GM23338 (cell line): ENCODE results near the gene NRL. TPM values are rescaled to one million over a fixed set of nuclear protein-coding genes. Genes with fewer than 3 reads are reported as not detected.

Experiments
- ATAC-seq: fragments of 200-7000 bp; cut with Tn5 transposase; 3 replicates; pipeline ENCODE4 v1.9.1; 2020
- DNase-seq: peaks from one replicate; pipeline ENCODE4 v3.0.0-alpha.2; 2015; ENCODE audit warnings: low spot score
- H2AFZ ChIP-seq: fragments of 200-600 bp; sonication (generic); 2 replicates; pipeline ENCODE4 v1.8.0; 2016; ENCODE audit warnings: antibody characterized with exemption, mild to moderate bottlenecking, moderate library complexity
- H3F3A ChIP-seq: fragments of 200-600 bp; sonication (generic); replicated peaks from 2 replicates; pipeline ENCODE4 v1.8.0; 2017; ENCODE audit warnings: antibody characterized with exemption, mixed run types, low read depth
- H3K27ac ChIP-seq: fragments of 200-600 bp; sonication (generic); 2 replicates; pipeline ENCODE4 v1.6.1; 2016; ENCODE audit warnings: low read depth
- H3K27me3 ChIP-seq: fragments of 200-600 bp; sonication (generic); 2 replicates; pipeline ENCODE4 v1.8.0; 2016; ENCODE audit warnings: mild to moderate bottlenecking, mixed run types, moderate library complexity; ENCODE audit not compliant: insufficient read depth
- H3K36me3 ChIP-seq: fragments of 200-600 bp; sonication (generic); 2 replicates; pipeline ENCODE4 v1.8.0; 2016; ENCODE audit warnings: mild to moderate bottlenecking; ENCODE audit not compliant: insufficient read depth
- H3K4me1 ChIP-seq: fragments of 200-600 bp; sonication (generic); 2 replicates; pipeline ENCODE4 v1.8.0; 2016; ENCODE audit warnings: mild to moderate bottlenecking, moderate library complexity; ENCODE audit not compliant: insufficient read depth
- H3K4me2 ChIP-seq: fragments of 200-600 bp; sonication (generic); 2 replicates; pipeline ENCODE4 v1.7.1; 2017; ENCODE audit warnings: mixed run types
- H3K4me3 ChIP-seq: fragments of 200-600 bp; sonication (generic); 2 replicates; pipeline ENCODE4 v1.6.1; 2016; ENCODE audit warnings: mixed run types
- H3K79me2 ChIP-seq: fragments of 200-600 bp; sonication (generic); replicated peaks from 2 replicates; pipeline ENCODE4 v1.8.0; 2017; ENCODE audit warnings: mild to moderate bottlenecking; ENCODE audit not compliant: insufficient read depth
- H3K9me2 ChIP-seq: fragments of 200-600 bp; sonication (generic); 2 replicates; pipeline ENCODE4 v1.8.0; 2017; ENCODE audit not compliant: insufficient read depth
- H4K20me1 ChIP-seq: fragments of 200-600 bp; sonication (generic); replicated peaks from 2 replicates; pipeline ENCODE4 v1.8.0; 2017; ENCODE audit warnings: mild to moderate bottlenecking; ENCODE audit not compliant: insufficient read depth
- H3K27ac Mint-ChIP-seq: 2 replicates; pipeline ENCODE4 v1.8.0; 2020; ENCODE audit warnings: inconsistent platforms, mild to moderate bottlenecking, moderate library complexity, mixed read lengths
- H3K27me3 Mint-ChIP-seq: 3 replicates; pipeline ENCODE4 v1.8.0; 2022; ENCODE audit warnings: low read depth, mild to moderate bottlenecking, moderate library complexity, mixed read lengths, inconsistent platforms; ENCODE audit not compliant: insufficient read depth, poor library complexity
- H3K36me3 Mint-ChIP-seq: 3 replicates; pipeline ENCODE4 v1.8.0; 2021; ENCODE audit warnings: low read depth, mild to moderate bottlenecking, inconsistent platforms, moderate library complexity, mixed read lengths
- H3K4me1 Mint-ChIP-seq: 3 replicates; pipeline ENCODE4 v1.8.0; 2020; ENCODE audit warnings: mild to moderate bottlenecking, inconsistent platforms, mixed read lengths
- H3K4me3 Mint-ChIP-seq: 3 replicates; pipeline ENCODE4 v1.8.0; 2021; ENCODE audit warnings: moderate library complexity, mild to moderate bottlenecking, inconsistent platforms, mixed read lengths
- H3K9me3 Mint-ChIP-seq: 3 replicates; pipeline ENCODE4 v1.8.0; 2020; ENCODE audit warnings: moderate library complexity, mild to moderate bottlenecking, inconsistent platforms, mixed read lengths
- EZH2phosphoT487 ChIP-seq: fragments of 200-600 bp; sonication (generic); IDR thresholded peaks from one replicate; pipeline ENCODE4 v1.8.1; 2018; ENCODE audit warnings: antibody characterized with exemption; ENCODE audit not compliant: unreplicated experiment
- NANOG ChIP-seq: IDR thresholded peaks from 2 replicates; pipeline ENCODE4 v1.6.1; 2016; ENCODE audit warnings: antibody characterized with exemption, borderline replicate concordance
- polyA plus RNA-seq: library from polyadenylated mRNA; unstranded; fragments of >200 nt; fragmentation: Nextera tagmentation; extraction: Ambion mirVana; gene quantifications from 2 replicates; pipeline ENCODE4 v1.2.1, GENCODE V29; 2016
- total RNA-seq: library from RNA; depleted of rRNA; stranded (reverse); fragments of >200 nt; shearing (Covaris generic); gene quantifications from 2 replicates; pipeline ENCODE4 v1.2.3, GENCODE V29; 2014
- TF ChIP-seq, protein P1 (sequence below): IDR thresholded peaks from one replicate; pipeline ENCODE4 v1.6.1; 2018; ENCODE audit warnings: antibody characterized with exemption; ENCODE audit not compliant: unreplicated experiment
- TF ChIP-seq, protein P2 (sequence below): fragments of 250-450 bp; sonication (Bioruptor Pico); IDR thresholded peaks from 2 replicates; pipeline ENCODE4 v1.5.0; 2020; ENCODE audit warnings: mild to moderate bottlenecking, moderate library complexity
- TF ChIP-seq, protein P3 (sequence below): IDR thresholded peaks from 2 replicates; pipeline ENCODE4 v1.6.1; 2016; ENCODE audit warnings: antibody characterized with exemption

The NRL gene
- total and polyA plus RNA-seq, 2 experiments from 2014 or later: 1.8 to 2.2 TPM

DNA sequence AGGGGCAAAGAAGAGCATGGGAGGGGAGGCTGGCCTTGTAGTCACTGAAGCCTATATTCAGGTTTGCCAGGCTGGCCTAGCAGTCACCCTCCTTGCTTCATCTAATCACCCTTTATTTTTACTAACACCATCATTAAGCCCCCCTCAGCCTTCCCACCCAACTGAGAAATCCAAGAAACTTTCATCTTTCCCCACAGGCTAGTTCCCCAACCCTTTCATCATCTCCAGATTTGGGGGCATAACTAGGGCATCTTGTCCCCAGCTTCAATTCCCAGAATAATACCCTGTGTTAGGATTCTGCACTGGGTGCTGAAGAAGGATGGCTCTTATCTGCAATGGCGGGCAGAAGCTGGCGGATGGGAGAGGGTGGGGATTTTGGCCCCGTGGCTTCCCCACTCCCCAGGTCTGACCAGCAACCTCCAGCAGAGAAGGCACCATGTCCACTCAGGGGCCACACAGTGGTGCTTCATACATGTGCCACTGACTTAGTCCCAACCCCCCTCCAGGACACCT is 13.7 kb downstream of the NRL start:
- H3K27ac Mint-ChIP-seq: no peak overlapping the region
- H3K9me3 Mint-ChIP-seq: peaks cover 14% of the 10 kb centered on the region
- peaks cover 5% of the 10 kb centered on the region; the same call in 1 of the 2 replicates for H4K20me1 ChIP-seq
- no peak for DNase-seq
- no peaks in the 10 kb centered on the region for H3K9me2 ChIP-seq
- H3K79me2 ChIP-seq: peaks cover 5% of the 10 kb centered on the region; the same call in 1 of the 2 replicates
- ATAC-seq: no peak
- H3K4me3 ChIP-seq: no peak overlapping the region
- no peaks in the 10 kb centered on the region for H3K27me3 ChIP-seq
- H3K4me1 ChIP-seq: no peaks in the 10 kb centered on the region; the same call in 1 of the 2 replicates
- H3K27ac ChIP-seq: no peak overlapping the region
- peaks cover 10% of the 10 kb centered on the region; the same call in 1 of the 2 replicates for H3F3A ChIP-seq
- peaks cover 89% of the 10 kb centered on the region for H3K36me3 Mint-ChIP-seq
- no peak overlapping the region for H2AFZ ChIP-seq
- H3K36me3 ChIP-seq: peaks cover 31% of the 10 kb centered on the region
- no peak for TF ChIP-seq EZH2phosphoT487
- TF ChIP-seq, protein P1, sequence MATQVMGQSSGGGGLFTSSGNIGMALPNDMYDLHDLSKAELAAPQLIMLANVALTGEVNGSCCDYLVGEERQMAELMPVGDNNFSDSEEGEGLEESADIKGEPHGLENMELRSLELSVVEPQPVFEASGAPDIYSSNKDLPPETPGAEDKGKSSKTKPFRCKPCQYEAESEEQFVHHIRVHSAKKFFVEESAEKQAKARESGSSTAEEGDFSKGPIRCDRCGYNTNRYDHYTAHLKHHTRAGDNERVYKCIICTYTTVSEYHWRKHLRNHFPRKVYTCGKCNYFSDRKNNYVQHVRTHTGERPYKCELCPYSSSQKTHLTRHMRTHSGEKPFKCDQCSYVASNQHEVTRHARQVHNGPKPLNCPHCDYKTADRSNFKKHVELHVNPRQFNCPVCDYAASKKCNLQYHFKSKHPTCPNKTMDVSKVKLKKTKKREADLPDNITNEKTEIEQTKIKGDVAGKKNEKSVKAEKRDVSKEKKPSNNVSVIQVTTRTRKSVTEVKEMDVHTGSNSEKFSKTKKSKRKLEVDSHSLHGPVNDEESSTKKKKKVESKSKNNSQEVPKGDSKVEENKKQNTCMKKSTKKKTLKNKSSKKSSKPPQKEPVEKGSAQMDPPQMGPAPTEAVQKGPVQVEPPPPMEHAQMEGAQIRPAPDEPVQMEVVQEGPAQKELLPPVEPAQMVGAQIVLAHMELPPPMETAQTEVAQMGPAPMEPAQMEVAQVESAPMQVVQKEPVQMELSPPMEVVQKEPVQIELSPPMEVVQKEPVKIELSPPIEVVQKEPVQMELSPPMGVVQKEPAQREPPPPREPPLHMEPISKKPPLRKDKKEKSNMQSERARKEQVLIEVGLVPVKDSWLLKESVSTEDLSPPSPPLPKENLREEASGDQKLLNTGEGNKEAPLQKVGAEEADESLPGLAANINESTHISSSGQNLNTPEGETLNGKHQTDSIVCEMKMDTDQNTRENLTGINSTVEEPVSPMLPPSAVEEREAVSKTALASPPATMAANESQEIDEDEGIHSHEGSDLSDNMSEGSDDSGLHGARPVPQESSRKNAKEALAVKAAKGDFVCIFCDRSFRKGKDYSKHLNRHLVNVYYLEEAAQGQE: no peak
- TF ChIP-seq, protein P2, sequence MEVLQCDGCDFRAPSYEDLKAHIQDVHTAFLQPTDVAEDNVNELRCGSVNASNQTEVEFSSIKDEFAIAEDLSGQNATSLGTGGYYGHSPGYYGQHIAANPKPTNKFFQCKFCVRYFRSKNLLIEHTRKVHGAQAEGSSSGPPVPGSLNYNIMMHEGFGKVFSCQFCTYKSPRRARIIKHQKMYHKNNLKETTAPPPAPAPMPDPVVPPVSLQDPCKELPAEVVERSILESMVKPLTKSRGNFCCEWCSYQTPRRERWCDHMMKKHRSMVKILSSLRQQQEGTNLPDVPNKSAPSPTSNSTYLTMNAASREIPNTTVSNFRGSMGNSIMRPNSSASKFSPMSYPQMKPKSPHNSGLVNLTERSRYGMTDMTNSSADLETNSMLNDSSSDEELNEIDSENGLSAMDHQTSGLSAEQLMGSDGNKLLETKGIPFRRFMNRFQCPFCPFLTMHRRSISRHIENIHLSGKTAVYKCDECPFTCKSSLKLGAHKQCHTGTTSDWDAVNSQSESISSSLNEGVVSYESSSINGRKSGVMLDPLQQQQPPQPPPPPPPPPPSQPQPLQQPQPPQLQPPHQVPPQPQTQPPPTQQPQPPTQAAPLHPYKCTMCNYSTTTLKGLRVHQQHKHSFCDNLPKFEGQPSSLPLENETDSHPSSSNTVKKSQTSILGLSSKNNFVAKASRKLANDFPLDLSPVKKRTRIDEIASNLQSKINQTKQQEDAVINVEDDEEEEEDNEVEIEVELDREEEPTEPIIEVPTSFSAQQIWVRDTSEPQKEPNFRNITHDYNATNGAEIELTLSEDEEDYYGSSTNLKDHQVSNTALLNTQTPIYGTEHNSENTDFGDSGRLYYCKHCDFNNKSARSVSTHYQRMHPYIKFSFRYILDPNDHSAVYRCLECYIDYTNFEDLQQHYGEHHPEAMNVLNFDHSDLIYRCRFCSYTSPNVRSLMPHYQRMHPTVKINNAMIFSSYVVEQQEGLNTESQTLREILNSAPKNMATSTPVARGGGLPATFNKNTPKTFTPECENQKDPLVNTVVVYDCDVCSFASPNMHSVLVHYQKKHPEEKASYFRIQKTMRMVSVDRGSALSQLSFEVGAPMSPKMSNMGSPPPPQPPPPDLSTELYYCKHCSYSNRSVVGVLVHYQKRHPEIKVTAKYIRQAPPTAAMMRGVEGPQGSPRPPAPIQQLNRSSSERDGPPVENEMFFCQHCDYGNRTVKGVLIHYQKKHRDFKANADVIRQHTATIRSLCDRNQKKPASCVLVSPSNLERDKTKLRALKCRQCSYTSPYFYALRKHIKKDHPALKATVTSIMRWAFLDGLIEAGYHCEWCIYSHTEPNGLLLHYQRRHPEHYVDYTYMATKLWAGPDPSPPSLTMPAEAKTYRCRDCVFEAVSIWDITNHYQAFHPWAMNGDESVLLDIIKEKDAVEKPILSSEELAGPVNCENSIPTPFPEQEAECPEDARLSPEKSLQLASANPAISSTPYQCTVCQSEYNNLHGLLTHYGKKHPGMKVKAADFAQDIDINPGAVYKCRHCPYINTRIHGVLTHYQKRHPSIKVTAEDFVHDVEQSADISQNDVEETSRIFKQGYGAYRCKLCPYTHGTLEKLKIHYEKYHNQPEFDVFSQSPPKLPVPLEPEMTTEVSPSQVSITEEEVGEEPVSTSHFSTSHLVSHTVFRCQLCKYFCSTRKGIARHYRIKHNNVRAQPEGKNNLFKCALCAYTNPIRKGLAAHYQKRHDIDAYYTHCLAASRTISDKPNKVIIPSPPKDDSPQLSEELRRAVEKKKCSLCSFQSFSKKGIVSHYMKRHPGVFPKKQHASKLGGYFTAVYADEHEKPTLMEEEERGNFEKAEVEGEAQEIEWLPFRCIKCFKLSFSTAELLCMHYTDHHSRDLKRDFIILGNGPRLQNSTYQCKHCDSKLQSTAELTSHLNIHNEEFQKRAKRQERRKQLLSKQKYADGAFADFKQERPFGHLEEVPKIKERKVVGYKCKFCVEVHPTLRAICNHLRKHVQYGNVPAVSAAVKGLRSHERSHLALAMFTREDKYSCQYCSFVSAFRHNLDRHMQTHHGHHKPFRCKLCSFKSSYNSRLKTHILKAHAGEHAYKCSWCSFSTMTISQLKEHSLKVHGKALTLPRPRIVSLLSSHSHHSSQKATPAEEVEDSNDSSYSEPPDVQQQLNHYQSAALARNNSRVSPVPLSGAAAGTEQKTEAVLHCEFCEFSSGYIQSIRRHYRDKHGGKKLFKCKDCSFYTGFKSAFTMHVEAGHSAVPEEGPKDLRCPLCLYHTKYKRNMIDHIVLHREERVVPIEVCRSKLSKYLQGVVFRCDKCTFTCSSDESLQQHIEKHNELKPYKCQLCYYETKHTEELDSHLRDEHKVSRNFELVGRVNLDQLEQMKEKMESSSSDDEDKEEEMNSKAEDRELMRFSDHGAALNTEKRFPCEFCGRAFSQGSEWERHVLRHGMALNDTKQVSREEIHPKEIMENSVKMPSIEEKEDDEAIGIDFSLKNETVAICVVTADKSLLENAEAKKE (CRISPR knock-in tag): no peak
- no peak for TF ChIP-seq NANOG
- TF ChIP-seq, protein P3, sequence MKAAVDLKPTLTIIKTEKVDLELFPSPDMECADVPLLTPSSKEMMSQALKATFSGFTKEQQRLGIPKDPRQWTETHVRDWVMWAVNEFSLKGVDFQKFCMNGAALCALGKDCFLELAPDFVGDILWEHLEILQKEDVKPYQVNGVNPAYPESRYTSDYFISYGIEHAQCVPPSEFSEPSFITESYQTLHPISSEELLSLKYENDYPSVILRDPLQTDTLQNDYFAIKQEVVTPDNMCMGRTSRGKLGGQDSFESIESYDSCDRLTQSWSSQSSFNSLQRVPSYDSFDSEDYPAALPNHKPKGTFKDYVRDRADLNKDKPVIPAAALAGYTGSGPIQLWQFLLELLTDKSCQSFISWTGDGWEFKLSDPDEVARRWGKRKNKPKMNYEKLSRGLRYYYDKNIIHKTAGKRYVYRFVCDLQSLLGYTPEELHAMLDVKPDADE: no peak
- H3K4me2 ChIP-seq: no peak overlapping the region
- peaks cover 10% of the 10 kb centered on the region for H3K4me1 Mint-ChIP-seq
- no peak overlapping the region for H3K4me3 Mint-ChIP-seq
- H3K27me3 Mint-ChIP-seq: peaks cover 9% of the 10 kb centered on the region
